Fibroblast of the aortic adventitia (primary cell): ENCODE results near the gene ABCB7. TPM values are rescaled to one million over a fixed set of nuclear protein-coding genes. Genes with fewer than 3 reads are reported as not detected.
A peak's percentile ranks its signal among the peaks of the same experiment; 100 is the strongest.
"Not testable (repeated sequence)": the region's sequence is repeated elsewhere in the genome, so short reads cannot be mapped to it uniquely, and the experiment has no call there.

Experiments used
- DNase-seq: peaks from one replicate; pipeline ENCODE4 v3.0.0-alpha.2; 2010; ENCODE audit warnings: low read depth
- H3K4me3 ChIP-seq: 2 replicates; pipeline ENCODE4 v1.5.1; 2011; ENCODE audit warnings: low read depth, mild to moderate bottlenecking, control low read depth, low read length, moderate library complexity
- small RNA-seq: library from RNA; depleted of rRNA; stranded (forward); fragments of <200 nt; gene quantifications from one replicate; pipeline ENCODE3, GENCODE V24; 2012
- total RNA-seq: library from RNA; depleted of rRNA; stranded (reverse); fragments of >200 nt; gene quantifications from 2 replicates; pipeline ENCODE4 v1.2.3, GENCODE V29; 2012; ENCODE audit warnings: low replicate concordance
- TF ChIP-seq, protein P1 (sequence below): IDR thresholded peaks from 2 replicates; pipeline ENCODE4 v1.5.1; 2011; ENCODE audit warnings: mild to moderate bottlenecking, low read length, control low read depth, inconsistent platforms; ENCODE audit not compliant: insufficient read depth

ABCB7 gene
- total RNA-seq, 1 donor, result 19.2 TPM

DNA sequence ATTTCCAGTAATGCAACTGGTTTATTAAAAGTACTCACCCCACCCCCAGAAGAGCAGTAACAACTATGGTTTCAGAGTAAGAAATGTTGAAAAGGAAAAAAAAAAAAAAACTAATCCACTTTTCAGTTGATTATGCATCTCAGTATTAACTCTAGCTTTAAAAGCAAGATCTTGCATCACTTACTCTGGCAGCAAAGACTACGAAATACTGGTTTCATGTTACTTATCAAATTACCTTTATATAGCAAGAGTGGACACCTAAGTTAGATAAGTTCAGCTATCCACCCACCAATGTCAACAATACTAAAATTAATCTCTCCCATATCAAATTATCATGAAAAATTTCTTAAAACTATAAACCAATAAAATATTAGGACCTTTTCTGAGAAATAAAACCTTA lies 105.0 kb downstream of the ABCB7 start:
- no peak overlapping the region for H3K4me3 ChIP-seq
- DNase-seq, result no peak
- TF ChIP-seq, protein P1, sequence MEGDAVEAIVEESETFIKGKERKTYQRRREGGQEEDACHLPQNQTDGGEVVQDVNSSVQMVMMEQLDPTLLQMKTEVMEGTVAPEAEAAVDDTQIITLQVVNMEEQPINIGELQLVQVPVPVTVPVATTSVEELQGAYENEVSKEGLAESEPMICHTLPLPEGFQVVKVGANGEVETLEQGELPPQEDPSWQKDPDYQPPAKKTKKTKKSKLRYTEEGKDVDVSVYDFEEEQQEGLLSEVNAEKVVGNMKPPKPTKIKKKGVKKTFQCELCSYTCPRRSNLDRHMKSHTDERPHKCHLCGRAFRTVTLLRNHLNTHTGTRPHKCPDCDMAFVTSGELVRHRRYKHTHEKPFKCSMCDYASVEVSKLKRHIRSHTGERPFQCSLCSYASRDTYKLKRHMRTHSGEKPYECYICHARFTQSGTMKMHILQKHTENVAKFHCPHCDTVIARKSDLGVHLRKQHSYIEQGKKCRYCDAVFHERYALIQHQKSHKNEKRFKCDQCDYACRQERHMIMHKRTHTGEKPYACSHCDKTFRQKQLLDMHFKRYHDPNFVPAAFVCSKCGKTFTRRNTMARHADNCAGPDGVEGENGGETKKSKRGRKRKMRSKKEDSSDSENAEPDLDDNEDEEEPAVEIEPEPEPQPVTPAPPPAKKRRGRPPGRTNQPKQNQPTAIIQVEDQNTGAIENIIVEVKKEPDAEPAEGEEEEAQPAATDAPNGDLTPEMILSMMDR, result no peak

DNA sequence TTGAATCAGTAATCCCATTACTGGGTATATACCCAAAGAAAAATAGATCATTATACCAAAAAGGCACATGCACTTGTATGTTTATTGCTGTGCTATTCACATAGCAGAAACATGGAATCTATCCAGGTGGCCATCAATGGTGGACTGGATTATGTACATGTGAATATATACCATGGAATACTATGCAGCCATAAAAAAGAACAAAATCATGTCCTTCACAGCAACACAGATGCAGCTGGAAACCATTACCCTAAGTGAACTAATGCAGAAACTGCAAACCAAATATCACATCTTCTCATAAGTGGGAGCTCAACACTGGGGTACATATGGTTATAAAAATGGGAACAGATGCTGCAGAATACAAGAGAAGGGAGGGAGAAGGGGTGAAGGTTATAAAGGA lies 110.7 kb downstream of the ABCB7 start:
- DNase-seq, result no peak
- TF ChIP-seq, protein P1, result no peak
- H3K4me3 ChIP-seq, result no peak overlapping the region

DNA sequence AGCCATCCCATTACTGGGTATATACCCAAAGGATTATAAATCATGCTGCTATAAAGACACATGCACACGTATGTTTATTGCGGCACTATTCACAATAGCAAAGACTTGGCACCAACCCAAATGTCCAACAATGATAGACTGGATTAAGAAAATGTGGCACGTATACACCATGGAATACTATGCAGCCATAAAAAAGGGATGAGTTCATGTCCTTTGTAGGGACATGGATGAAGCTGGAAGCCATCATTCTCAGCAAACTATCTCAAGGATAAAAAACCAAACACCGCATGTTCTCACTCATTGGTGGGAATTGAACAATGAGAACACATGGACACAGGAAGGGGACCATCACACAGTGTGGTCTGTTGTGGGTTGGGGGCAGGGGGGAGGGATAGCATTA lies 111.9 kb downstream of the ABCB7 start:
- not testable (repeated sequence) for DNase-seq, H3K4me3 ChIP-seq

DNA sequence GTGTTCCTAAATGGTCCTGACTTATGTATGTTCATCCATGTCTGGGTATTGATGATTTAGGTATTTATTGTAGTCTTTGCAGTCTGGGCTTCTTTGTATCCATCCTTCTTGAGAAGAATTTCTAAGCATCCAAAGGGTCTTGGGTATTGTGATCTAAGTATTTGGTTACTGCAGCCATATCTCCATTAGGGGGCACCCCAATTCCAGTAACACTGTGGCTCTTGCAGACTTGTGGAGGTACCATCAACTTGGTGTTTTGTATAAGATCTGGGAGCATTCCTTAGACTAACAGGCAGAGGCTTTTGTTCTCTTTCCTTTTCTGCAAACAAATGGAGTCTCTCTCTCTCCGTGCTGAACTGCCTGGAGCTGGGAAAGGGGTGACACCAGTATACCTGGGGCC lies 117.2 kb downstream of the ABCB7 start:
- H3K4me3 ChIP-seq, result no peak overlapping the region
- TF ChIP-seq, protein P1, result peak; percentile 29
- DNase-seq, result peak; percentile 30

Small RNA genes lying within 50 kb of the gene (small RNA-seq; reads per million reads assigned to genes)
- gene BUD31P2 (not detected), gene RNU6-562P (not detected)

Other genes starting within 250 kb of the ABCB7 start
- not detected in 2 replicates for gene NEXMIF, start 230.8 kb downstream of the ABCB7 start, total RNA-seq
- 6.8 and 14.0 TPM in 2 replicates for gene UPRT, start 117.8 kb upstream of the ABCB7 start, total RNA-seq